ENCODE results near the gene CDH4. TPM values are rescaled to one million over a fixed set of nuclear protein-coding genes. Genes with fewer than 3 reads are reported as not detected.

Gene CDH4
- total RNA-seq, 1 experiment from 2014 or later: 0.12 TPM

DNA sequence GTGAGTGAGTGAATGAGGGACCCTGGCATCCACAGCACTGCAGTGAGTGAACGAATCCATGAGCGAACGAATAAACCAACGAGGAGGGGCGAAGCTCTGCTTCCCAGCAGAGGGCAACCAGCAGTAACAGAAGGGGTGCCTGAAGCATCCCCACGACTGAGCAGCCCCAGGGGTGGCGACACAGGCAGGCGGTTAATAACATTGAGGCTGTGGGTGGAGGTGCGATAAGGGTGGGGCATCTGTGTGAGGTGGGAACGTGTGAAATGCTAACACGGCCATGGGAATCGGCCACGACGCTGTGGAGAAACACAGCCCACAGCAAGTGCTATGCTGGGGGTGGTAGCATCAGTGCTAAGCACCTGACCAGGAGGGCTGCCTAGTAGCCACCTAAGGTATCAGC is 737.7 kb downstream of the CDH4 start:
- DNase-seq (ENCODE audit: low read depth): no peak

Measured in RPMI7951 (cell line).